MCF 10A (cell line): Measurements from ENCODE around the gene ASB2. TPM values are rescaled to one million over a fixed set of nuclear protein-coding genes. Genes with fewer than 3 reads are reported as not detected.

ENCODE experiments used
- BruUV-seq: library from RNA; stranded (reverse); fragments of 400-500 nt; replicated peaks from 2 replicates; lab custom pipeline; 2021; lab: Mats Ljungman, UMichigan
- CTCF ChIA-PET: fragments of 300-600 bp; sonication (Branson Sonifier 250); formaldehyde crosslinking; extraction: SDS; loops from one replicate; lab custom pipeline; 2021; ENCODE audit warnings: antibody characterized with exemption, inconsistent platforms; lab: Yijun Ruan, JAX
- POLR2A ChIA-PET: fragments of 300-600, 350-650 bp; sonication (Branson Sonifier 250); formaldehyde crosslinking; extraction: SDS; loops from one replicate; lab custom pipeline; 2020; ENCODE audit warnings: antibody characterized with exemption, inconsistent platforms; lab: Yijun Ruan, JAX
- DNase-seq: peaks from one replicate; pipeline ENCODE4 v3.0.0-alpha.2; 2018; ENCODE audit not compliant: unreplicated experiment
- H3K27ac Mint-ChIP-seq: one replicate; pipeline ENCODE4 v1.8.0; 2022; ENCODE audit warnings: mild to moderate bottlenecking, low read depth, mixed read lengths; ENCODE audit not compliant: unreplicated experiment
- H3K27me3 Mint-ChIP-seq: one replicate; pipeline ENCODE4 v1.8.0; 2022; ENCODE audit warnings: mixed read lengths; ENCODE audit not compliant: insufficient read depth, unreplicated experiment
- H3K36me3 Mint-ChIP-seq: one replicate; pipeline ENCODE4 v1.8.0; 2022; ENCODE audit warnings: mild to moderate bottlenecking, moderate library complexity, mixed read lengths; ENCODE audit not compliant: insufficient read depth, unreplicated experiment
- H3K4me1 Mint-ChIP-seq: one replicate; pipeline ENCODE4 v1.8.0; 2022; ENCODE audit warnings: mixed read lengths; ENCODE audit not compliant: insufficient read depth, unreplicated experiment
- H3K4me3 Mint-ChIP-seq: one replicate; pipeline ENCODE4 v1.8.0; 2022; ENCODE audit warnings: mild to moderate bottlenecking, moderate library complexity, mixed read lengths; ENCODE audit not compliant: unreplicated experiment
- H3K9me3 Mint-ChIP-seq: one replicate; pipeline ENCODE4 v1.8.0; 2022; ENCODE audit warnings: mixed read lengths; ENCODE audit not compliant: unreplicated experiment
- intact Hi-C: fragments of 100-400 bp; cut with micrococcal nuclease; formaldehyde crosslinking; loops from 2 replicates; pipeline ENCODE4 v1.14.1; 2022
- total RNA-seq: library from RNA; stranded (reverse); gene quantifications from 2 replicates; pipeline ENCODE4 v1.2.3, GENCODE V29; 2022
- TF ChIP-seq, protein P1 (sequence below): fragments of 200-600 bp; IDR thresholded peaks from one replicate; pipeline ENCODE4 v1.8.0; 2022; ENCODE audit warnings: antibody characterized with exemption, mild to moderate bottlenecking; ENCODE audit not compliant: unreplicated experiment

ASB2 gene
- total RNA-seq, 1 experiment from 2014 or later: not detected

DNA sequence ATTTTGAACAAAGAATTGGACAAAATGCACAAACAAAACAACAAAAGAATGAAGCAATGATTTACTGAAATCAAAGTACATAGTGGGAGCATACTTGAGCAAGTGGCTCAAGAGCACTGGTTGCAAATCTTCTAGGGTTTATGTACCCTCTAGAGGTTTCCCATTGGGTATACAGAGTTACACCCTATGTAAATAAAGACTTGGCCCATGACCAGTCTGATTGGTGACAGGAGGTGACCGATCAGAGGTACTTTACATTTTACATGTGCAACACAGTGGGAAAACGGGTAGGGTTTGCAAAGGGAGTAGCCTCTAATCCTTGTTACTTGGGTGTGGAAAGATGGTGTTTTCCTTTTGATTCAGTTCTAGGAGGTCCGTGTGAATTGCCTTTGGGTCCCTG lies 59.9 kb downstream of the ASB2 start:
- POLR2A ChIA-PET: interaction anchor here (0.6 kb wide), 1 partner anchor 84 kb away, joined by 3 read pairs; no protein-coding TSS in a partner anchor
- Mint-ChIP-seq H3K4me1 (no peaks in the 10 kb centered on the region), H3K36me3 (no peaks in the 10 kb centered on the region), H3K4me3 (no peak overlapping the region), H3K27me3 (no peaks in the 10 kb centered on the region), H3K27ac (no peak overlapping the region), H3K9me3 (peaks cover 15% of the 10 kb centered on the region)
- intact Hi-C loops: no loop called here
- no TSS peak for BruUV-seq
- no peak for DNase-seq
- TF ChIP-seq, protein P1, sequence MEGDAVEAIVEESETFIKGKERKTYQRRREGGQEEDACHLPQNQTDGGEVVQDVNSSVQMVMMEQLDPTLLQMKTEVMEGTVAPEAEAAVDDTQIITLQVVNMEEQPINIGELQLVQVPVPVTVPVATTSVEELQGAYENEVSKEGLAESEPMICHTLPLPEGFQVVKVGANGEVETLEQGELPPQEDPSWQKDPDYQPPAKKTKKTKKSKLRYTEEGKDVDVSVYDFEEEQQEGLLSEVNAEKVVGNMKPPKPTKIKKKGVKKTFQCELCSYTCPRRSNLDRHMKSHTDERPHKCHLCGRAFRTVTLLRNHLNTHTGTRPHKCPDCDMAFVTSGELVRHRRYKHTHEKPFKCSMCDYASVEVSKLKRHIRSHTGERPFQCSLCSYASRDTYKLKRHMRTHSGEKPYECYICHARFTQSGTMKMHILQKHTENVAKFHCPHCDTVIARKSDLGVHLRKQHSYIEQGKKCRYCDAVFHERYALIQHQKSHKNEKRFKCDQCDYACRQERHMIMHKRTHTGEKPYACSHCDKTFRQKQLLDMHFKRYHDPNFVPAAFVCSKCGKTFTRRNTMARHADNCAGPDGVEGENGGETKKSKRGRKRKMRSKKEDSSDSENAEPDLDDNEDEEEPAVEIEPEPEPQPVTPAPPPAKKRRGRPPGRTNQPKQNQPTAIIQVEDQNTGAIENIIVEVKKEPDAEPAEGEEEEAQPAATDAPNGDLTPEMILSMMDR: no peak
- CTCF ChIA-PET: no interaction called here

DNA sequence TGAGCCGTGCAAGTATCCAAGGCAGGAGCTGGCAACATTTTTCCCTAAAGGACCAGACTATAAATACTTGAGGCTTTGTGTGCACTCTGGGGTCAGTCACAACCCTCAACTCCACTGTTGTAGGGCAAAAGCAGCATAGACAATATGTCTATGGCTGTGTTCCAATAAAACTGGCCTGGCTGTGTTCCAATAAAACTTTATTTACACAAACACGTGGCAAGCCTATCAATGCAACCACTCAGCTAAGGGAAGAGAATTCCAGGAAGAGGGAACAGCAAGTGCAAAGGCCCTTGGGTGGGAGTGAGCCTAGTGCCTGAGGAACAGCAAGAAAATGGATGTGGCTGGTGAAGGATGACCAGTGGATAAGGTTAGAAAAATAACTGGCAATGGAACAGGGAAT lies 60.6 kb downstream of the ASB2 start:
- no peak overlapping the region for H3K27ac Mint-ChIP-seq
- no peak overlapping the region for H3K4me3 Mint-ChIP-seq
- H3K4me1 Mint-ChIP-seq: no peaks in the 10 kb centered on the region
- BruUV-seq: no TSS peak
- H3K27me3 Mint-ChIP-seq: no peaks in the 10 kb centered on the region
- CTCF ChIA-PET: no interaction called here
- no peaks in the 10 kb centered on the region for H3K36me3 Mint-ChIP-seq
- intact Hi-C loops: no loop called here
- peaks cover 15% of the 10 kb centered on the region for H3K9me3 Mint-ChIP-seq
- POLR2A ChIA-PET: no interaction called here
- TF ChIP-seq, protein P1: no peak
- DNase-seq: no peak

DNA sequence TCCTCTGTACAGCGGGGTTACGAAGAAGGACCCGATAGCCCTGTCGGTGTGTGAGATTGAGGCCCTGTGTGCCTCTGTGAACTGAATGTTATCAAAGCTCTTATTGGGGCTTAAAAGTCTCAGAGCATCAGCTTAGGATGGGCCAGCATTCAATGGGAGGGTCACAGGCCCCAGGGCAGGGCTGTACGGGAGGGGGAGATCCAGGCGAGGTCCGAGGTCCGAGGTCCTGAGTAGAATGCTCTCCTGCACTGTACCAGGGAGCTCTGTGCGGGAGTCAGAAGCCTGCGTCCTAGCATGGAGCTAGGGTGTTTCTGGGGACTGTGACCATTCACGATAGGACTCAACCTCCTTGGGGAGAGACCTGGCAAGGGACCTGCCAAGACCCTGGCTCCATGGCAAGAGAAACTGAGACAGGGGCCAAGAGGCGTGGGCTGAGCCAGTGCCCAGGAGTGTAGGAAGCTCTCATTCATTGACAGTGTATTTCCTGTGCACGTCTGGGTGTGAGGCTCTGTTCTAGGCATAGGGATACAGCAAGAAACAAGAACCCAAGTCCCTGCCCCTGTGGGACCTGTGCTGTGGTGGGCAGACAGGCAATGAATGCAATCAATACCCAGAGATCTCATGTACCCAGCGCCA lies 61.2 kb downstream of the ASB2 start:
- no peak overlapping the region for H3K27ac Mint-ChIP-seq

DNA sequence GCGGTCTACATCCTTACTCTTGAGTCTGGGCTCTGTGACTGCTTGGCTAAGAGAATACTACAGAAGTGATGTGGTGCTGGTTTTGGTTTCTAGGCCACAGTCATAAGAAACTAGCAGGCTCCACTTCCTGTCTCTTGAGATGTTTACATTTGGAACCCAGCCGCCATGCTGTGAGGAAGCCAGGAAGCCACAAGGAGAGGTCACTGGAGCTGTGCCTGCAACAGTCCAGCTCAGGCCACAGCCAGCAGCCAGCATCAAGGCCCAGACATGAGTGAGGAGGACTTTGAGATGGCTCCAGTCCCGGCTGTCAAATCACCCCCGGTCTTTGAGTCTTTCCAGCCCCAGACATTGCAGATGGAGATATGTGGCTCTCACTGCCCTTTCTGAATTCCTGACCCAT lies 62.1 kb downstream of the ASB2 start:
- Mint-ChIP-seq H3K36me3 (no peaks in the 10 kb centered on the region), H3K9me3 (peaks cover 7% of the 10 kb centered on the region), H3K27me3 (no peaks in the 10 kb centered on the region), H3K27ac (no peak overlapping the region), H3K4me3 (no peak overlapping the region), H3K4me1 (no peaks in the 10 kb centered on the region)
- TF ChIP-seq, protein P1: no peak
- intact Hi-C loops: no loop called here
- DNase-seq: no peak
- ChIA-PET CTCF (no interaction called here), POLR2A (no interaction called here)
- no TSS peak for BruUV-seq

More for the DNA sequence above, 61.2 kb downstream of the ASB2 start:
- TF ChIP-seq, protein P1: no peak
- ChIA-PET CTCF (interaction anchor here (0.7 kb wide), 1 partner anchor 259 kb away, joined by 3 read pairs; no protein-coding TSS in a partner anchor), POLR2A (no interaction called here)
- intact Hi-C loops: no loop called here
- DNase-seq: no peak
- Mint-ChIP-seq H3K4me1 (no peaks in the 10 kb centered on the region), H3K27me3 (no peaks in the 10 kb centered on the region), H3K9me3 (peaks cover 15% of the 10 kb centered on the region), H3K36me3 (no peaks in the 10 kb centered on the region), H3K4me3 (no peak overlapping the region)
- no TSS peak for BruUV-seq
